Activated naive CD4-positive, alpha-beta T cell treated with anti-CD3 and anti-CD28 coated beads, Interleukin-2, amount 50 U/mL, for 16 hours (primary cell): Measurements from ENCODE around the gene ZNF37A.
"Not testable (repeated sequence)": the region's sequence is repeated elsewhere in the genome, so short reads cannot be mapped to it uniquely, and the experiment has no call there.

ENCODE experiments used
- DNase-seq: peaks from one replicate; pipeline ENCODE4 v3.0.0-alpha.2; 2020

The ZNF37A gene

GRCh38 chr10:38150891-38151463 lies 56.8 kb downstream of the ZNF37A start:
- not testable (repeated sequence) for DNase-seq

DNA sequence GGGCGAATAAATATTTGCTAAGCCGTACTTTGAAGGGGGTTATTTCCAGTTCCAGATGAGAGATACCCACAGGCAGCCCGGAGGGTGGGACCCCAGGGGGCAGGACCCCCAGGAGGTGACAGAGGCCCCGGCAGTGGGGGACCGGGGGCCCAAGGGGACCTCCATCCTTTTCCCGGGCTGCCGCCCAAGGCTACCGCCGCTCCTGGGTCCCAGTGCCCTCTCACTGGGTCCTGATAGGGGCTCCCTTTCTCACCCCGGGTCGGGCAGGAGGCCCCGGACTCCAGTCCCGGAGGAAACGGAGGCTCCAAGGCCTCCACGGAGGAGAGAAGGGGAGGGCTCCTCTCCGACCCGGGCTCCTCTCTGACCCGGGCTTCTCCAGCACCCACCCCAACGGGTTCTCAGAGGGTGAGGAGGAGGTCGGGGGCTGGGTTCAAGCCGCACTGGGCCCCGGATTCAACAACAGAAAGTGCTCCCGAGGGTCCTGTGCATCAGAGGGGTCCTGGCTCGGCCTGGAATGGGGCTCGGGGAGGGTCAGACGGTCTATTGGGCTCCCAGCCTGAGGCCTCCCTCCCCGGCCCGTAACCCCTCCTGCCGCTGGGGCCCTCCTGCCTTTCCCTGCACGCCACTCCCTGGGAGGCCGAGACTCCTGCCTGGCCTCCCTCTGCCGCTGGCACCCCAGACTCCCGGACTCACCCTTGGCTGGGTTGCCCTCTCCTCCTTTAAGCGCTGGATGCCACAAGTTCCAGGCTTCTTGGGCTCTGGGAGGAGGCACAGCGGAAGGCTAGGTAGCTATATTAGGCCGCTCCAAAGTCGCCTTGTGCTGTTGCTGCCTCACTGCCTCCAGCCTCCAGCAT lies 62.5 kb downstream of the ZNF37A start:
- no peak for DNase-seq

GRCh38 chr10:38157270-38157685 lies 63.1 kb downstream of the ZNF37A start:
- DNase-seq = no peak

DNA sequence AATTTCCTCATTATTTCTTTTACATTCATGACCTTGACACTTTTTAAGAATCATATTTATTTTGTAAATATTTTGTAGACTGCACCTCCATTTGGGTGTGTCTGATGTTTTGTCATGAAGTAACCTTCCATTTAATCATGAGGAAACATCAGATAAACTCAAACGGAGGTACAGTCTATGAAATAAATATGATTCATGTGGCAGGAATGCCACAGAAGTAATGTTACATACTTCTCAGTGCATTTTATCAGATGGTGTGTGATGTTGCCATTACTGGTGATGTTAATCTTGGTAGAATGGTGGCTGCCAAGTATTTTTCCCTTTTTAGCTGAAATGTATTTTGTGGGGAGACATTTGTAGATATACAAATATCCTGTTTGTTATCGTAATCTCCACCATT lies 64.9 kb downstream of the ZNF37A start:
- DNase-seq = no peak

GRCh38 chr10:38163617-38164016 lies 69.5 kb downstream of the ZNF37A start:
- DNase-seq = no peak

DNA sequence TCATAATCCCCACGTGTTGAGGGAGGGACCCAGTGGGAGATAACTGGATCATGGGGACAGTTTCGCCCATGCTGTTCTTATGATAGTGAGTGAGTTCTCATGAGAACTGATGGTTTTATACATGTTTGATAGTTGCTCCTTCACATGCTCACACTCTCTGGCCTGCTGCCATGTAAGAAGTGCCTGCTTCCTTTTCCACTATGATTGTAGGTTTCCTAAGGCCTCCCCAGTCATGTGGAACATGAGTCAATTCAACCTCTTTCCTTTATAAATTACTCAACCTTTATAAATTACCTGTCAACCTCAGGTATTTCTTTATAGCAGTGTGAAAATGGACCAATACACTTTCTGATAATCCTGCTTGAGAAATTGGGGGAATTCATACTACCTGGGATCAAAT lies 80.2 kb downstream of the ZNF37A start:
- no peak for DNase-seq

DNA sequence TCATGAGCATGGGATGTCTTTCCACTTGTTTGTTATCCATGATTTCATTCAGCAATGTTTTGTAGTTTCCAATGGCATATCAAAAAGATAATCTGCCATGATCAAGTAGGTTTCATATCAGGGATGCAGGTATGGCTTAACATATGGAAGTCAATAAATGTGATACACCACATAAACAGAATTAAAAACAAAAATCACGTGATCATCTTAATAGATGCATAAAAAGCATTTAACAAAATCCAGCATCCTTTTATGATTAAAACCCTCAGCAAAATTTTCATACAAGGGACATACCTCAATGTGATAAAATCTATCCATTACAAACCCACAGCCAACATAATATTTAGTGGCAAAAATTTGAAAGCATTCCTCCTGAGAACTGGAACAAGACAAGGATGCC lies 90.3 kb downstream of the ZNF37A start:
- DNase-seq = no peak
